ENCODE data around the gene FFAR3. TPM values are rescaled to one million over a fixed set of nuclear protein-coding genes. Genes with fewer than 3 reads are reported as not detected.

The FFAR3 gene
- total RNA-seq, 2 experiments from 2014 or later, result 0.19 TPM; not detected in 1

DNA sequence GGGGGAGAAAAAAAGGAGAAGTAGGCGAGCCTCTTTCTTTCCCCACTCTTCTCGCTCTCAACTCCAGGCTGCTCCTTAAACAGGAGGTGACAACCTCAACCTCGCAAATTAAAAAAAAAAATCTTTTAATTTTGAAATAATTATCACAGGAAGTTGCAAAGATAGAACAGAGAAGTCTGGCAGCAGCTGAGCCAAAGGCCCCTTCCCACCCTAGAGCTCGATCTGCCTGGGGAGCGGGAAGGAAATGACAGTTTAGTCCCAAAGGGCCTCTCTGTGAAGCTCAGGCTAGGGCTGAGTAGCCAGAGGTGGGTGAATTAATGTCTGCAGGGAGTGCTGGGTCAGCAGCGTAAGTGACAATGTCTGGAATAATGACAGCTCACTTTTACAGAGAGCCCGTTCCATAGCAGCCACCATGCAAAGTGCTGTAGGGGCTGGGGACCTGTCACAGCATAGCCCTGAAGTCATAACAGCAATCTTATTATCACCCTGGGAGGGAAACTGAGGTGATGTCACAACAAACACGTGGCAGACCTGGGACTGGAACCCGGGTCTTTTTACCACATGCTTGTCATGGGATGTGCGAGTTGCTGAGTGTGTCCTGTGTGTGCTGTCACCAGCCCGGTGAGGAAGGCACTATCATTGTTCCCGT, 38.1 kb upstream of the FFAR3 start:
- peak; percentile 84 for DNase-seq (ENCODE audit: low spot score)
- Histone ChIP-seq H3K36me3 (ENCODE audit: insufficient read depth, low read length) (no peaks in the 10 kb centered on the region; the same call in 1 of the 2 replicates), H3K9me3 (ENCODE audit: low read length) (peaks cover 8% of the 10 kb centered on the region; the same call in 1 of the 2 replicates), H3K4me3 (ENCODE audit: low read depth, low read length, poor library complexity, severe bottlenecking) (peak overlapping the region; percentile 48), H3K9me2 (ENCODE audit: insufficient read depth, low read length) (no peaks in the 10 kb centered on the region), H3K79me2 (ENCODE audit: insufficient read depth, low read depth, low read length) (peaks cover 3% of the 10 kb centered on the region; the same call in 1 of the 2 replicates), H3K27ac (ENCODE audit: low read depth, low read length, poor library complexity, severe bottlenecking) (peak overlapping the region; percentile 88), H3K4me2 (ENCODE audit: low read length) (peak overlapping the region; percentile 57), H3K4me1 (ENCODE audit: insufficient read depth, low read length, poor library complexity, severe bottlenecking) (peaks cover 96% of the 10 kb centered on the region), H4K20me1 (ENCODE audit: insufficient read depth, low read length) (no peaks in the 10 kb centered on the region), H2AFZ (ENCODE audit: low read length) (peak overlapping the region; percentile 22; the same call in 1 of the 2 replicates)
- TF ChIP-seq CTCF (conservative IDR thresholded peaks at IDR 0.05; ENCODE audit: low read length) (no peak), EZH2phosphoT487 (IDR thresholded peaks at IDR 0.05; ENCODE audit: borderline replicate concordance, low read depth, low read length) (no peak)
- CTCF ChIA-PET (ENCODE audit: unreplicated experiment), result interaction anchor here (1.2 kb wide), 1 partner anchor 11 kb away, joined by 5 read pairs; no protein-coding TSS in a partner anchor
- intact Hi-C loops (cut with micrococcal nuclease; ENCODE audit: unreplicated experiment), result loop anchor here (1.0 to 2.0 kb wide), 2 partner anchors 10 to 23 kb away; no protein-coding TSS in a partner anchor
- BruUV-seq (replicated peaks), result TSS peak; percentile 89
- POLR2A ChIA-PET, result interaction anchor here (0.5 to 3.0 kb wide), 13 partner anchors 8 to 323 kb away, joined by 3 to 12 read pairs (median 5); partner anchors contain the start of genes CD22, FFAR1 and MAG

- H3K79me2 ChIP-seq (ENCODE audit: insufficient read depth, low read depth, low read length), result peaks cover 13% of the 10 kb centered on the region; the same call in 1 of the 2 replicates
- no TSS peak for BruUV-seq (replicated peaks)
- intact Hi-C loops (cut with micrococcal nuclease; ENCODE audit: unreplicated experiment), result loop anchor here (2.0 kb wide), 1 partner anchor 24 kb away; no protein-coding TSS in a partner anchor
- no peaks in the 10 kb centered on the region for H3K9me2 ChIP-seq (ENCODE audit: insufficient read depth, low read length)
- CTCF ChIA-PET (ENCODE audit: unreplicated experiment), result no interaction called here
- H2AFZ ChIP-seq (ENCODE audit: low read length), result no peak overlapping the region
- TF ChIP-seq EZH2phosphoT487 (IDR thresholded peaks at IDR 0.05; ENCODE audit: borderline replicate concordance, low read depth, low read length), result no peak
- TF ChIP-seq CTCF (conservative IDR thresholded peaks at IDR 0.05; ENCODE audit: low read length), result no peak
- H3K4me2 ChIP-seq (ENCODE audit: low read length), result peak overlapping the region; percentile 57
- POLR2A ChIA-PET, result interaction anchor here (1.6 to 3.0 kb wide), 3 partner anchors 8 to 28 kb away, joined by 3 to 12 read pairs (median 9); no protein-coding TSS in a partner anchor
- peaks cover 97% of the 10 kb centered on the region for H3K4me1 ChIP-seq (ENCODE audit: insufficient read depth, low read length, poor library complexity, severe bottlenecking)
- no peak for DNase-seq (ENCODE audit: low spot score)
- H3K36me3 ChIP-seq (ENCODE audit: insufficient read depth, low read length), result no peaks in the 10 kb centered on the region; the same call in 1 of the 2 replicates
- no peaks in the 10 kb centered on the region for H4K20me1 ChIP-seq (ENCODE audit: insufficient read depth, low read length)
- peak overlapping the region; percentile 88 for H3K27ac ChIP-seq (ENCODE audit: low read depth, low read length, poor library complexity, severe bottlenecking)
- peaks cover 8% of the 10 kb centered on the region; the same call in 1 of the 2 replicates for H3K9me3 ChIP-seq (ENCODE audit: low read length)
- H3K4me3 ChIP-seq (ENCODE audit: low read depth, low read length, poor library complexity, severe bottlenecking), result peak overlapping the region; percentile 48
These were observed 37.0 kb upstream of the FFAR3 start for GRCh38 chr19:35321291-35321690.
